ENCODE data around the gene MAN1C1. TPM values are rescaled to one million over a fixed set of nuclear protein-coding genes. Genes with fewer than 3 reads are reported as not detected.

Gene MAN1C1
- total RNA-seq, 1 donor from 2014 or later, result 64.7 TPM

- Mint-ChIP-seq H3K36me3 (ENCODE audit: unreplicated experiment) (peaks cover 19% of the 10 kb centered on the region), H3K4me1 (ENCODE audit: unreplicated experiment) (peaks cover 49% of the 10 kb centered on the region), H3K9me3 (ENCODE audit: unreplicated experiment) (no peaks in the 10 kb centered on the region), H3K27ac (ENCODE audit: unreplicated experiment) (no peak overlapping the region), H3K27me3 (ENCODE audit: unreplicated experiment) (no peaks in the 10 kb centered on the region), H3K4me3 (ENCODE audit: unreplicated experiment) (no peak overlapping the region)
- no peak for DNase-seq (ENCODE audit: extremely low spot score, unreplicated experiment)
- TF ChIP-seq CTCF (IDR thresholded peaks at IDR 0.05), result no peak
These were observed 171.2 kb downstream of the MAN1C1 start for GRCh38 chr1:25787760-25788166.

GRCh38 chr1:25790472-25790871 is 173.9 kb downstream of the MAN1C1 start:
- H3K27me3 Mint-ChIP-seq (ENCODE audit: unreplicated experiment), result no peaks in the 10 kb centered on the region
- peaks cover 39% of the 10 kb centered on the region for H3K4me1 Mint-ChIP-seq (ENCODE audit: unreplicated experiment)
- no peak overlapping the region for H3K4me3 Mint-ChIP-seq (ENCODE audit: unreplicated experiment)
- TF ChIP-seq CTCF (IDR thresholded peaks at IDR 0.05), result no peak
- no peak for DNase-seq (ENCODE audit: extremely low spot score, unreplicated experiment)
- no peaks in the 10 kb centered on the region for H3K9me3 Mint-ChIP-seq (ENCODE audit: unreplicated experiment)
- peaks cover 4% of the 10 kb centered on the region for H3K36me3 Mint-ChIP-seq (ENCODE audit: unreplicated experiment)
- no peak overlapping the region for H3K27ac Mint-ChIP-seq (ENCODE audit: unreplicated experiment)

GRCh38 chr1:25792115-25792514 is 175.5 kb downstream of the MAN1C1 start:
- TF ChIP-seq CTCF (IDR thresholded peaks at IDR 0.05), result no peak
- Mint-ChIP-seq H3K36me3 (ENCODE audit: unreplicated experiment) (peaks cover 2% of the 10 kb centered on the region), H3K4me1 (ENCODE audit: unreplicated experiment) (peaks cover 40% of the 10 kb centered on the region), H3K9me3 (ENCODE audit: unreplicated experiment) (no peaks in the 10 kb centered on the region), H3K4me3 (ENCODE audit: unreplicated experiment) (no peak overlapping the region), H3K27ac (ENCODE audit: unreplicated experiment) (peak overlapping the region; percentile 56), H3K27me3 (ENCODE audit: unreplicated experiment) (no peaks in the 10 kb centered on the region)
- no peak for DNase-seq (ENCODE audit: extremely low spot score, unreplicated experiment)

GRCh38 chr1:25793585-25794170 is 177.1 kb downstream of the MAN1C1 start:
- DNase-seq (ENCODE audit: extremely low spot score, unreplicated experiment), result no peak
- Mint-ChIP-seq H3K36me3 (ENCODE audit: unreplicated experiment) (peaks cover 2% of the 10 kb centered on the region), H3K27ac (ENCODE audit: unreplicated experiment) (no peak overlapping the region), H3K9me3 (ENCODE audit: unreplicated experiment) (no peaks in the 10 kb centered on the region), H3K27me3 (ENCODE audit: unreplicated experiment) (no peaks in the 10 kb centered on the region), H3K4me1 (ENCODE audit: unreplicated experiment) (peaks cover 37% of the 10 kb centered on the region), H3K4me3 (ENCODE audit: unreplicated experiment) (no peak overlapping the region)
- TF ChIP-seq CTCF (IDR thresholded peaks at IDR 0.05), result no peak

GRCh38 chr1:25794325-25794724 is 177.7 kb downstream of the MAN1C1 start:
- Mint-ChIP-seq H3K4me3 (ENCODE audit: unreplicated experiment) (no peak overlapping the region), H3K27ac (ENCODE audit: unreplicated experiment) (no peak overlapping the region), H3K27me3 (ENCODE audit: unreplicated experiment) (no peaks in the 10 kb centered on the region), H3K9me3 (ENCODE audit: unreplicated experiment) (no peaks in the 10 kb centered on the region), H3K36me3 (ENCODE audit: unreplicated experiment) (peaks cover 2% of the 10 kb centered on the region), H3K4me1 (ENCODE audit: unreplicated experiment) (peaks cover 38% of the 10 kb centered on the region)
- DNase-seq (ENCODE audit: extremely low spot score, unreplicated experiment), result no peak
- TF ChIP-seq CTCF (IDR thresholded peaks at IDR 0.05), result no peak

Measured in osteocyte (in vitro differentiated cells).